Activated CD8-positive, alpha-beta T cell treated with anti-CD3 and anti-CD28 coated beads for 36 hours (primary cell): ENCODE measurements around the gene PTPRN2. TPM values are rescaled to one million over a fixed set of nuclear protein-coding genes. Genes with fewer than 3 reads are reported as not detected.
"Not testable (repeated sequence)": the region's sequence is repeated elsewhere in the genome, so short reads cannot be mapped to it uniquely, and the experiment has no call there.

Source experiments
- ATAC-seq: fragments of 200-7000 bp; cut with Tn5 transposase; one replicate; pipeline ENCODE4 v1.10.0; 2021; ENCODE audit warnings: mild to moderate bottlenecking, moderate library complexity
- CTCF ChIA-PET: fragments of 350-600 bp; sonication (Branson Sonifier 250); formaldehyde crosslinking; loops from one replicate; lab custom pipeline; 2021; ENCODE audit warnings: antibody characterized with exemption; lab: Charles Lee
- POLR2A ChIA-PET: fragments of 350-600 bp; sonication (Branson Sonifier 250); formaldehyde crosslinking; loops from one replicate; lab custom pipeline; 2021; ENCODE audit warnings: antibody characterized with exemption; lab: Charles Lee
- DNase-seq: peaks from one replicate; pipeline ENCODE4 v3.0.0-alpha.2; 2020
- H3K27ac Mint-ChIP-seq: one replicate; pipeline ENCODE4 v1.8.0; 2021; ENCODE audit warnings: mild to moderate bottlenecking, mixed read lengths
- H3K27me3 Mint-ChIP-seq: one replicate; pipeline ENCODE4 v1.8.0; 2021; ENCODE audit warnings: mixed read lengths
- H3K36me3 Mint-ChIP-seq: one replicate; pipeline ENCODE4 v1.8.0; 2021; ENCODE audit warnings: low read depth, mixed read lengths
- H3K4me1 Mint-ChIP-seq: one replicate; pipeline ENCODE4 v1.8.0; 2021; ENCODE audit warnings: low read depth, mixed read lengths
- H3K4me3 Mint-ChIP-seq: one replicate; pipeline ENCODE4 v1.8.0; 2021; ENCODE audit warnings: mild to moderate bottlenecking, moderate library complexity, mixed read lengths
- H3K9me3 Mint-ChIP-seq: one replicate; pipeline ENCODE4 v1.8.0; 2021; ENCODE audit warnings: mixed read lengths
- CTCF ChIP-seq: fragments of 200-600 bp; IDR thresholded peaks from one replicate; pipeline ENCODE4 v1.8.0; 2022; ENCODE audit warnings: antibody characterized with exemption, mild to moderate bottlenecking
- intact Hi-C: fragments of 100-400 bp; cut with micrococcal nuclease; formaldehyde crosslinking; loops from one replicate; pipeline ENCODE4 v1.10.0; 2022
- total RNA-seq, 2 experiments: library from RNA; stranded (reverse); gene quantifications; one replicate each; pipeline ENCODE4 v1.2.3, GENCODE V29; 2021

PTPRN2 gene
- total RNA-seq, 2 experiments from 2014 or later, result 0.49 to 0.65 TPM

- Mint-ChIP-seq H3K27me3 (no peaks in the 10 kb centered on the region), H3K4me1 (peaks cover 6% of the 10 kb centered on the region), H3K4me3 (no peak overlapping the region), H3K9me3 (no peaks in the 10 kb centered on the region), H3K27ac (no peak overlapping the region), H3K36me3 (no peaks in the 10 kb centered on the region)
- TF ChIP-seq CTCF, result no peak
- no peak for ATAC-seq
- POLR2A ChIA-PET, result no interaction called here
- no peak for DNase-seq
- CTCF ChIA-PET, result interaction anchor here (1.1 kb wide), 1 partner anchor 14 kb away, joined by 3 read pairs; no protein-coding TSS in a partner anchor
- intact Hi-C loops, result no loop called here
These were observed 682.6 kb downstream of the PTPRN2 start for GRCh38 chr7:157904866-157905570.

- intact Hi-C loops, result no loop called here
- Mint-ChIP-seq H3K27me3 (no peaks in the 10 kb centered on the region), H3K4me1 (peaks cover 6% of the 10 kb centered on the region), H3K9me3 (no peaks in the 10 kb centered on the region), H3K4me3 (no peak overlapping the region), H3K36me3 (no peaks in the 10 kb centered on the region), H3K27ac (no peak overlapping the region)
- no peak for ATAC-seq
- TF ChIP-seq CTCF, result no peak
- no peak for DNase-seq
- ChIA-PET CTCF (no interaction called here), POLR2A (interaction anchor here (1.4 kb wide), 1 partner anchor 11 kb away, joined by 3 read pairs; no protein-coding TSS in a partner anchor)
These were observed 683.3 kb downstream of the PTPRN2 start for GRCh38 chr7:157904211-157904865.

GRCh38 chr7:157903710-157904109 is 683.9 kb downstream of the PTPRN2 start:
- no peak for ATAC-seq
- Mint-ChIP-seq H3K36me3 (no peaks in the 10 kb centered on the region), H3K4me1 (peaks cover 6% of the 10 kb centered on the region), H3K27ac (no peak overlapping the region), H3K27me3 (no peaks in the 10 kb centered on the region), H3K9me3 (no peaks in the 10 kb centered on the region), H3K4me3 (no peak overlapping the region)
- no peak for DNase-seq
- POLR2A ChIA-PET, result interaction anchor here (0.6 to 1.4 kb wide), 2 partner anchors 10 to 413 kb away, joined by 3 read pairs; no protein-coding TSS in a partner anchor
- no peak for TF ChIP-seq CTCF
- CTCF ChIA-PET, result no interaction called here
- intact Hi-C loops, result no loop called here

- no peaks in the 10 kb centered on the region for H3K27me3 Mint-ChIP-seq
- CTCF ChIA-PET, result no interaction called here
These were observed 684.3 kb downstream of the PTPRN2 start for GRCh38 chr7:157903296-157903695.

GRCh38 chr7:157901816-157902610 is 685.6 kb downstream of the PTPRN2 start:
- H3K9me3 Mint-ChIP-seq, intact Hi-C loops, H3K4me1 Mint-ChIP-seq, H3K27ac Mint-ChIP-seq, H3K36me3 Mint-ChIP-seq, POLR2A ChIA-PET, H3K4me3 Mint-ChIP-seq, ATAC-seq, DNase-seq, H3K27me3 Mint-ChIP-seq, CTCF ChIA-PET: not testable (repeated sequence)

More at GRCh38 chr7:157903296-157903695, 684.3 kb downstream of the PTPRN2 start:
- POLR2A ChIA-PET, result interaction anchor here (0.6 to 1.4 kb wide), 2 partner anchors 10 to 412 kb away, joined by 3 read pairs; no protein-coding TSS in a partner anchor
- intact Hi-C loops, result no loop called here
- H3K4me3 Mint-ChIP-seq, result no peak overlapping the region
- H3K27ac Mint-ChIP-seq, result no peak overlapping the region
- TF ChIP-seq CTCF, result no peak
- H3K9me3 Mint-ChIP-seq, result no peaks in the 10 kb centered on the region
- no peak for ATAC-seq
- H3K4me1 Mint-ChIP-seq, result peaks cover 6% of the 10 kb centered on the region
- no peaks in the 10 kb centered on the region for H3K36me3 Mint-ChIP-seq
- DNase-seq, result no peak
